H1 (cell line): ENCODE data around the gene LPCAT3. TPM values are rescaled to one million over a fixed set of nuclear protein-coding genes. Genes with fewer than 3 reads are reported as not detected.

ENCODE experiments used
- BACH1 ChIP-seq: IDR thresholded peaks from 2 replicates; pipeline ENCODE4 v1.6.1; 2012; ENCODE audit warnings: low read length, improper control_type of control experiment
- BCL11A ChIP-seq, 2 experiments: IDR thresholded peaks; one replicate each; pipeline ENCODE4 v1.6.1; 2011; ENCODE audit warnings: low read depth in 2 of 2, low read length in 2 of 2, mild to moderate bottlenecking in 2 of 2
- CBX5 ChIP-seq: fragments of 300-800, 300-1000 bp; sonication (generic); IDR thresholded peaks from 2 replicates; pipeline ENCODE4 v1.7.1; 2016; ENCODE audit warnings: antibody characterized with exemption, low read length, low read depth
- EP300 ChIP-seq, 2 experiments: IDR thresholded peaks; 1 replicate in 1 of 2; 2 replicates in 1 of 2; pipeline ENCODE4 v1.6.1; 2011 to 2012; ENCODE audit warnings: low read depth in 2 of 2, low read length in 2 of 2, mild to moderate bottlenecking in 2 of 2, borderline replicate concordance in 1 of 2, inconsistent platforms in 1 of 2, moderate library complexity in 1 of 2
- FOSL1 ChIP-seq: IDR thresholded peaks from 2 replicates; pipeline ENCODE4 v1.6.1; 2011; ENCODE audit warnings: mild to moderate bottlenecking, low read depth, low read length, moderate library complexity; ENCODE audit not compliant: insufficient read depth
- GABPA ChIP-seq: IDR thresholded peaks from 2 replicates; pipeline ENCODE4 v1.6.1; 2011; ENCODE audit warnings: mild to moderate bottlenecking, low read length, moderate library complexity, borderline replicate concordance; ENCODE audit not compliant: insufficient read depth
- RNF2 ChIP-seq: fragments of 200-900, 300-1000 bp; sonication (generic); IDR thresholded peaks from 2 replicates; pipeline ENCODE4 v1.7.1; 2016; ENCODE audit warnings: borderline replicate concordance, low read depth, mild to moderate bottlenecking, antibody characterized with exemption, low read length; ENCODE audit not compliant: poor library complexity, severe bottlenecking; ENCODE audit errors: missing control alignments
- polyA plus RNA-seq, 7 experiments: library from polyadenylated mRNA; depleted of rRNA in 3 of 7; stranded (reverse) in 5 of 7; unstranded in 2 of 7; fragments of >200 nt in 5 of 7; fragments of 200-250 nt in 2 of 7; gene quantifications; 1 replicate in 5 of 7; 2 replicates in 1 of 7; 4 replicates in 1 of 7; pipeline versions ENCODE4 v1.2.1 to v1.2.3, GENCODE V29; 2011 to 2013; ENCODE audit warnings: missing spikeins in 2 of 7, mixed read lengths in 2 of 7
- total RNA-seq: library from RNA; stranded (reverse); fragmentation: NEBNext Ultra II Directional; extraction: Animal tissue kit (Norgen Biotek cat#: 25700); gene quantifications from 2 replicates; pipeline ENCODE4 v1.2.1, GENCODE V29; 2021

LPCAT3 gene
- total and polyA plus RNA-seq, 2 of the 8 experiments (the other 6 are each of a cell fraction or from before 2014, with no cell fraction given): 55.8 to 70.4 TPM

DNA sequence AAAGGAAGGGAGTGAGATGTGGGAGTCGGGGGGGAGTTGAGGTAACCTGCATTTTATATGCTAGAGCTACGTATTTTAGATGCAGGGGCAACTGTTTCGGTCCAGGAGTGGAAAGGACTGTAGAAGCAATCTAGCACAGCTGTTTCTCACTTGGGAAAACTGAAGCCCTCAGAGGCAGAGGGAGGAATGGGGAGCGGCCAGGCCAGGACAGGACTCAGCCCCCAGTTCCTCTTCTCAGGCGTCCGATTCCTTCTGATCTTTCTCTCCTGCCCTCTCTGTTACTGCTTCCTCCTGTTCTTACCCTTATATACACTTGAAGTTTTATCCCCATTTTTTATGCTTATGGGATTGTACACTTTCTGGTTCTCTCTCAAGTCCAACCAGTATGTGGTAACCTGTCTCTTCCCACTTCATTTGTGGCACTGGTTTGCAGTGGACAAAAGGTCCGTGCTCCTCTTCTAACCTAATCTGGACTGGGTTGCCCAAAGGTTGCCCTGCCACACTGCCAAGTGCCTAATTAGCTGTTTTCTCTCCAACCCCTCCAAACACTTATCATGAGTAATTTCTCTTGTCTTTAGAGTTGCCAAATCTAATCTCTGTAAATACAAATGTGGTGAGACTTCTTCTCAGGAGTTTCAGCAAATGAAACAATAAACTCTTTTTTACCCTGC, 16.2 kb downstream of the LPCAT3 start (continued):
- no peak for TF ChIP-seq RNF2
- TF ChIP-seq FOSL1: no peak
- no peak for TF ChIP-seq BACH1
- no peak for TF ChIP-seq GABPA
- TF ChIP-seq BCL11A (IDR thresholded peaks at IDR 0.05; ENCODE audit: low read depth in 2 of 2, low read length in 2 of 2): no peak
- no peak for TF ChIP-seq CBX5
- TF ChIP-seq EP300 (IDR thresholded peaks at IDR 0.05; ENCODE audit: borderline replicate concordance in 1 of 2, low read depth in 2 of 2, low read length in 2 of 2): no peak
- TF ChIP-seq, all 59 proteins: peak for 0
